Body of pancreas (tissue), 4 donors: Measurements from ENCODE around the gene SLC12A7. TPM values are rescaled to one million over a fixed set of nuclear protein-coding genes. Genes with fewer than 3 reads are reported as not detected.

ENCODE experiments used
- ATAC-seq: fragments of 150-250 bp; one replicate; pipeline ENCODE4 v1.9.1; 2016
- DNase-seq, 4 donors: peaks; one replicate each; pipeline ENCODE4 v3.0.0-alpha.2; 2019
- H3K27ac ChIP-seq, 4 donors: fragments of 200-600 bp; sonication (generic); 1 replicate in 3 of 4; 2 replicates in 1 of 4; pipeline versions ENCODE4 v1.5.1 to v1.6.1; 2016 to 2019; ENCODE audit warnings: mild to moderate bottlenecking in 1 of 4, mixed read lengths in 1 of 4, moderate library complexity in 1 of 4
- H3K27me3 ChIP-seq, 2 donors: fragments of 200-600 bp; sonication (generic); one replicate each; pipeline ENCODE4 v1.6.0; 2016; ENCODE audit warnings: mild to moderate bottlenecking in 1 of 2
- H3K36me3 ChIP-seq, 2 donors: fragments of 200-600 bp; sonication (generic); replicated peaks in 1 of 2; 2 replicates each; pipeline ENCODE4 v1.5.1; 2016; ENCODE audit warnings: low read depth in 2 of 2; ENCODE audit not compliant: insufficient read depth in 1 of 2
- H3K4me1 ChIP-seq: fragments of 200-600 bp; sonication (generic); one replicate; pipeline ENCODE4 v1.6.0; 2016
- H3K4me3 ChIP-seq, 2 donors: fragments of 200-600 bp; sonication (generic); 1 replicate in 1 of 2; 2 replicates in 1 of 2; pipeline ENCODE4 v1.5.1; 2016 to 2019
- H3K9me3 ChIP-seq, 3 donors: fragments of 200-600 bp; sonication (generic); 1 replicate in 2 of 3; 2 replicates in 1 of 3; pipeline ENCODE4 v1.5.1; 2016
- CTCF ChIP-seq, 7 experiments: fragments of 450-650 bp in 4 of 7; fragments of 200-600 bp in 3 of 7; sonication (generic) in 3 of 7; IDR thresholded peaks; one replicate each; pipeline ENCODE4 v1.5.1; 2016 to 2019; ENCODE audit warnings: antibody characterized with exemption in 7 of 7
- POLR2A ChIP-seq, 3 donors: fragments of 450-650 bp; IDR thresholded peaks; one replicate each; pipeline ENCODE4 v1.6.1; 2016; ENCODE audit warnings: antibody characterized with exemption in 3 of 3, mild to moderate bottlenecking in 2 of 3
- WGBS, 2 donors: methylation state at CpG; one replicate each; pipeline ENCODE4 v1.1.5; 2017; 5-methylcytosine and 5-hydroxymethylcytosine counted together
- intact Hi-C: fragments of 100-400 bp; cut with DNase I; formaldehyde crosslinking; loops from one replicate; pipeline ENCODE4 v1.15.1; 2023
- total RNA-seq, 2 donors: library from RNA; depleted of rRNA; stranded (reverse); fragments of >200 nt; gene quantifications; one replicate each; pipeline ENCODE4 v1.1.0, GENCODE V29; 2016

Gene SLC12A7
- total RNA-seq, 2 donors from 2014 or later: 35.5 to 42.8 TPM

GRCh38 chr5:1077026-1077425 is 34.8 kb downstream of the SLC12A7 start:
- intact Hi-C loops: no loop called here
- ATAC-seq (no peak), DNase-seq (no peak)
- no peak for TF ChIP-seq POLR2A (IDR thresholded peaks at IDR 0.05)
- TF ChIP-seq CTCF (IDR thresholded peaks at IDR 0.05): no peak
- WGBS, 2 donors: 86 to 92% methylated on average over 2 to 18 of the region's 19 CpGs
- Histone ChIP-seq H3K27ac (no peak overlapping the region), H3K36me3 (peaks cover 0 to 44% of the 10 kb centered on the region in 2 donors), H3K9me3 (no peaks in the 10 kb centered on the region), H3K4me3 (no peak overlapping the region), H3K4me1 (no peaks in the 10 kb centered on the region), H3K27me3 (no peaks in the 10 kb centered on the region)

GRCh38 chr5:1076406-1076805 is 35.5 kb downstream of the SLC12A7 start:
- WGBS, 2 donors: 95 to 97% methylated on average over 5 to 17 of the region's 17 CpGs
- Histone ChIP-seq H3K27ac (no peak overlapping the region), H3K4me1 (no peaks in the 10 kb centered on the region), H3K9me3 (no peaks in the 10 kb centered on the region), H3K27me3 (no peaks in the 10 kb centered on the region), H3K4me3 (no peak overlapping the region), H3K36me3 (peaks cover 0 to 40% of the 10 kb centered on the region in 2 donors)
- DNase-seq: no peak
- no peak for ATAC-seq
- intact Hi-C loops: no loop called here
- TF ChIP-seq CTCF (IDR thresholded peaks at IDR 0.05) (no peak), POLR2A (IDR thresholded peaks at IDR 0.05) (no peak)

- no peak for ATAC-seq
- no peak overlapping the region for H3K4me3 ChIP-seq
- H3K4me1 ChIP-seq: no peaks in the 10 kb centered on the region
- 98 to 99% methylated on average over 6 to 8 of the region's 17 CpGs for WGBS, 2 donors
- intact Hi-C loops: no loop called here
- H3K36me3 ChIP-seq: peaks cover 0 to 40% of the 10 kb centered on the region in 2 donors
- no peaks in the 10 kb centered on the region for H3K27me3 ChIP-seq
- H3K9me3 ChIP-seq: no peaks in the 10 kb centered on the region
- H3K27ac ChIP-seq: no peak overlapping the region
- DNase-seq: no peak
- TF ChIP-seq POLR2A (IDR thresholded peaks at IDR 0.05) (no peak), CTCF (IDR thresholded peaks at IDR 0.05) (no peak)
These were observed 35.9 kb downstream of the SLC12A7 start for GRCh38 chr5:1075931-1076330.

GRCh38 chr5:1075555-1075881 is 36.3 kb downstream of the SLC12A7 start:
- no peak overlapping the region for H3K4me3 ChIP-seq
- no peak for TF ChIP-seq CTCF (IDR thresholded peaks at IDR 0.05)
- TF ChIP-seq POLR2A (IDR thresholded peaks at IDR 0.05): no peak
- H3K4me1 ChIP-seq: no peaks in the 10 kb centered on the region
- H3K9me3 ChIP-seq: no peaks in the 10 kb centered on the region
- intact Hi-C loops: no loop called here
- 89% methylated on average over 10 of the region's 10 CpGs; no CpG with 5 or more reads in 1 of the 2 donors for WGBS, 2 donors
- ATAC-seq (no peak), DNase-seq (no peak)
- peaks cover 0 to 40% of the 10 kb centered on the region in 2 donors for H3K36me3 ChIP-seq
- H3K27me3 ChIP-seq: no peaks in the 10 kb centered on the region
- no peak overlapping the region for H3K27ac ChIP-seq

GRCh38 chr5:1074816-1075554 is 36.9 kb downstream of the SLC12A7 start:
- ATAC-seq (no peak), DNase-seq (no peak)
- H3K9me3 ChIP-seq: no peaks in the 10 kb centered on the region
- no peaks in the 10 kb centered on the region for H3K27me3 ChIP-seq
- H3K36me3 ChIP-seq: peaks cover 0 to 40% of the 10 kb centered on the region in 2 donors
- H3K4me1 ChIP-seq: no peaks in the 10 kb centered on the region
- no peak overlapping the region for H3K4me3 ChIP-seq
- TF ChIP-seq CTCF (IDR thresholded peaks at IDR 0.05) (no peak), POLR2A (IDR thresholded peaks at IDR 0.05) (no peak)
- intact Hi-C loops: no loop called here
- no peak overlapping the region for H3K27ac ChIP-seq
- WGBS, 2 donors: 89 to 94% methylated on average over 12 to 27 of the region's 40 CpGs
